HPDE6-E6E7 (cell line): Measurements from ENCODE around the gene SLC26A1.

ENCODE experiments used
- DNase-seq: peaks from one replicate; pipeline ENCODE4 v3.0.0; 2011; ENCODE audit warnings: missing footprints; ENCODE audit errors: extremely low spot score

Gene SLC26A1

DNA sequence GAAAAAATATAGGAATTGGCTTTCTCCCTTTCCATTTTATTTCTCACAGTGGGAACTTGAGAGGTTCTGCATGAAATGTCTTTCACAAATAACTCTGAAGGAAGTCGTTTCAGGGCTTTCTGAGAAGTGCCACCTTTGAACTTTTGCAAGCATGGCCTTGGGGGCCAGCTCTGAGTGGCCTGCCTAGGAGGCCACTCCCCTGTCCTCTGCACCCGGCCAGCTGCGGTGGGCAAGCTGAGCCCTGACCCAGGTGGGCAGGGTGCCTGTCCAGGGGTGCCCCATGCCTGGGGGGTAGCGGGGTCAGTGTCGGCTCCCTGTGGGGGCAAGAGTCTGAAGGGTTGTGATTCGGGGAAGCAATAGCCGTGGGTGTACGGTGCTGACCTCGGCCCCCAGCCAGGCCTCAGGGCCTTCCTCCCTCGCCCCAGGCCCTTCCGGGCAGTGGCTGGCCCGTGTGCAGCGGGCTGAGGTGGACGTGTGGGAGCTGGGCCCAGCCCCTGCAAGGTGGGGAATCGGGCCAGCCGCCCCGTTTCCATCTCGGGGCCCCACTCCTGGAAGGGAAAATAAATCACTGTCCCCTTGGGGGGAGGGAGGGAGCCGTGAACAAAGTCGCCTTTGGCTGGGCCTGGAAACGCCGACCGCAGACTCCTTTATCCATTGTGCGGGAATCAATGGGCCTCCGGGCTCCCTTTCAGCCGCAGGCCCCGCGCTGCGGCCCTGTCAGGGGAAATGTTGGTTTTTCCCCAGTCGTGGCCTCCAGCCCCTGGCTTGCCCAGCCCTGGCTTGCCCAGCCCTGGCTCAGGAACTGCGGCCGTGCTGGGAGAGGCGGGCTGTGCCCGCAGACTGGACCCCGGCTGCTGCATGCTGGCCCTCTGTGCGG, 21.3 kb upstream of the SLC26A1 start:
- no peak for DNase-seq

DNA sequence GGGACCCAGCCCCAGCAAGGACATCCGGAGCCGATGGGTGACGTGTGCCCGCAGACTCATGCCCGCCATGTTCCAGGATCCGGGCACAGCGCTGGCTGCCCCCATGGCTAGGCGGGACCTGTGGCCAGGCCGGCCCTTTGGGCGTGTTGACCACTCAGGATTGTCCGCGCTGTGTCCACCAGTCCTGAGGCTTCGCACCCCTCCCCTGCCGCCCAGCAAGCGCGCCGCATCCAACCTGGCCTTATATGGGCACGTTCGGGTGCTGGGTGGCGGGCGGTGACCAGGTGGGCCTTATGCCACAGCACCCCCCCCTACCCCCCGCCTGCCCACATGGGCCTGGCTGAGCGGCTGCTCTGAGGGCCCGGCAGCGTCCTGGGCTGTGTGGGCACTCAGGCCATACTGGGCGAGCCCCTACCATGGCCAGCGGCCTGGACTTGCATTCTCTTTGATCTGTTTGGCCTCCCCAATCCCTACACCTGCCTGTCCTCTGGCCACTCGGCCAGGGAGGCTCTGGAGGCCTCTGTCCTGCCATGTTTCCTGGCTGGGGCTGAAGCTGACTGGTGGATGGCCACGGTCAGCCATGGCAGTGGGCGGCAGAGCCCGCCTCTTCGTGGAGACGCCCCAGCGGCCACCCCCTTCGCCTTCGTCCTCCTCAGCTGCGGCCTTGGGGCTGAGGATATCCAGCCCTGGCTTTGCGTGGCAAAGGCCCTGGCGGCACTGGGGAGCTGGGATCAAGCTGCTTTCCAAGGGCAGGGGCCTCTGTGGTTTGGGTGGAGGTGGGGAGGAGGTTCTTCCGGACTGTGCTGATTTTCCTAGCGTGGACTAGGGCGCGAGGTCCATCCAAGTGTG, 20.2 kb upstream of the SLC26A1 start:
- DNase-seq = no peak

DNA sequence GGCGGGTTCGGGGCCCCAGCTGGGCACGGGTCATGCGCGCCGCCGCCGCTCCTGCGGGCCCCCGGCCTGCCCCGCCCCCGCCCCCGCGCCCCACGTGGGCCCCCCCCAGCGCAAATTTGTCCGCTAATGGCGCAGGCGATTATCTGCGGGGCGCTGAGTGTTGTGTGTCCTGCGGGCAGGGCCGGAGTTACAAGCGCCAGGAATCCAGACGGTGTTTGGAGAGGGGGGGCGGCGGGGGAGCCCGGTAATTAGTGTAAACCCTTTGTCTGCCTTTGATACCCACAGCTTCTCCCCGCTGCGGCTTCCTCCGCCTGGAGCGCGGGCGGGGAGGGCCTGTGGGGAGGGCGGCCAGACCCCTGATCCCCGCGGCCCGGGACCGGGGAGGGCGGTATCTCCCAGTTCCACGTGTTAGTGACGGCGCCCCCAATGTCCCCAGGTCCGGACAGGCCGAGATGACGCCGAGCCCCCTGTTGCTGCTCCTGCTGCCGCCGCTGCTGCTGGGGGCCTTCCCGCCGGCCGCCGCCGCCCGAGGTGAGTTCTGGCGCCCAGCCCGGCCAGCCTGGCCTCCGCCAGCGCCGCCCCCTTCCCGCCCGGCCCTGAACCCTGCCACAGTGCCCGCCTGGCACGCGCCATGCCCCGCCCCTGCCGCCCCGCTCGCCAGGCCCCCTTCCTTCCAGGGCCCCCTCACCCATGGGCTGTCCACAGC, 19.0 kb upstream of the SLC26A1 start:
- no peak for DNase-seq

DNA sequence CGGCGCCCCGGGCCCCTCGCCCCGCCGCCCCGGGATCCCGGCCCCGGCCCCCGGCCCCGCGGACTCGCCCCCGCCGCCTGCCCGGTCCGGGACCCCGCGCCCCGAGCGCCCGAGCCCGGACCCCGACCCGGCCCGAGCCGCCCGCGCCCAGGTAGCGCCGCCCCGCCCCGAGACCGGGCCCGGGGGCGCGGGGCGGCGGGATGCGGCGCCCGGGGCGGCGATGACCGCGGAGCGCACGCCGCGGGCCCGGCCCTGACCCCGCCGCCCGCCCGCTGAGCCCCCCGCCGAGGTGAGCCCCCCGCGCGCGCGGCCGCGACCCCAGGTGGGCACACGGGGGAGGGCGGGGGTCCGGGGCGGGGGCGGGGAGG, 18.4 kb upstream of the SLC26A1 start:
- DNase-seq = no peak

DNA sequence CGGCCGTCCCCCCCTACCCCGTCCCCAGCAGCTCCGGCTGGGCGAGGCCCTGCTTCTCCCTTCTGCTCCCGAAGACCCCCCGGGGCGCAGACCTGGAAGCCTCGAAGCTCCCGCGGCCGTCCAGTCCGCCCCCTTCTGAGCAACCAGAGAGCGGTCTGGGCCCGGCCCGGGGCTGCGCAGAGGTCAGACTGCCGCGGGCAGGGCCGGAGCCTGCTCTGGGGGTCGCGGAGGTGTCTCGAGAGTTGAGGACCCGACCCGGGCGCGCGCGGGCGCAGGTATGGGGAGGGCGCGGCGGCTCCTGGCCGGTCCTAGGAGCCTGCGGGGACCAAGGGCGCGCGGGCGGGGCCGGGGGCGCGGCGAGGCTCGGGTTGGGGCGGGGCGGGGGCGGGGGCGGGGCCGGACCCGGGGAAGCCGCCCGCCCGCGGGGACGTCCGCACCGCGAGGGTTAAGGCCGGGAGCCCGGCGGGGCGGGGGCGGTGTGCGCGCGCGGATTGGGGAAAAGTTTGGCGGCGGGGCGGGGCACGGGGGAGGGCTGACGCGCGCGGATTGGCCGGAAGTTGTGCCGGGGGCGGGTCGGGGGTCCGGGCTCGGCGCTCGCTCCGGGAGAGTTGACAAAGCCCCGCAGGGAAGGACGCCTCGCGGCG, 17.9 kb upstream of the SLC26A1 start, which contains the start of gene FGFRL1:
FGFRL1 (plus strand) TSS at position 605 of the 644 bp plus-strand sequence. CDS start 860 bp downstream, outside the sequence.
- DNase-seq = peak; percentile 83

DNA sequence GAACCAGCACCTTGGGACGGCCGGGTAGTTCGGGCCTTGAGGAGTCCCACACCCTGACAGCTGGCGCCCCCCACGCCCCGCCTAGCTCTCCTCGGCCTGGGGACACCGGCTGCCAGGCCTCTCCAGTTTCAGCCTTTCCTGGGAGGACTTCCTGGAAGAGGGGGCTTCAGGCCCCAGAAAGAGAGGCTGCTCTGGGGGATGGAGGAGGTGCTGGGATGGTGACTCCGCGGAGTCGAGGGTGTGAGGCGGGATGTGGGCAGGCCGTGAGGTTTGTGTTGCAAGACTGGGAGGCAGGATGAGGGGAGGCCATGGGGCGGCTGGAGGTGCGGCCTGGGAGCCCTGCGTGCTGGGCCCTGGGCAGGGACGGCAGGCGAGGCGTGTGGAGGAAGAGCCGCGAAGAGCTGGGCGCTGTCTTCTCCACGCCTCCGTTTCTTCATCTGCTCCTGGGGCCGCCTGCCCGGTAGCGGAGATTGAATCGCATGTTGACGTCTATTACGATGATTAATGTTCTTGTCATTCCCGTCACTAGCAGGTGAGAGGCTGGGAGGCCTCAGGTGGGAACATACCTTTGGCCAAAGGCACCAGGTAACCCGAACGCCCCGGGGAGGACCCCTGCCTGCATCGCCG, 17.3 kb upstream of the SLC26A1 start:
- DNase-seq = peak; percentile 89

DNA sequence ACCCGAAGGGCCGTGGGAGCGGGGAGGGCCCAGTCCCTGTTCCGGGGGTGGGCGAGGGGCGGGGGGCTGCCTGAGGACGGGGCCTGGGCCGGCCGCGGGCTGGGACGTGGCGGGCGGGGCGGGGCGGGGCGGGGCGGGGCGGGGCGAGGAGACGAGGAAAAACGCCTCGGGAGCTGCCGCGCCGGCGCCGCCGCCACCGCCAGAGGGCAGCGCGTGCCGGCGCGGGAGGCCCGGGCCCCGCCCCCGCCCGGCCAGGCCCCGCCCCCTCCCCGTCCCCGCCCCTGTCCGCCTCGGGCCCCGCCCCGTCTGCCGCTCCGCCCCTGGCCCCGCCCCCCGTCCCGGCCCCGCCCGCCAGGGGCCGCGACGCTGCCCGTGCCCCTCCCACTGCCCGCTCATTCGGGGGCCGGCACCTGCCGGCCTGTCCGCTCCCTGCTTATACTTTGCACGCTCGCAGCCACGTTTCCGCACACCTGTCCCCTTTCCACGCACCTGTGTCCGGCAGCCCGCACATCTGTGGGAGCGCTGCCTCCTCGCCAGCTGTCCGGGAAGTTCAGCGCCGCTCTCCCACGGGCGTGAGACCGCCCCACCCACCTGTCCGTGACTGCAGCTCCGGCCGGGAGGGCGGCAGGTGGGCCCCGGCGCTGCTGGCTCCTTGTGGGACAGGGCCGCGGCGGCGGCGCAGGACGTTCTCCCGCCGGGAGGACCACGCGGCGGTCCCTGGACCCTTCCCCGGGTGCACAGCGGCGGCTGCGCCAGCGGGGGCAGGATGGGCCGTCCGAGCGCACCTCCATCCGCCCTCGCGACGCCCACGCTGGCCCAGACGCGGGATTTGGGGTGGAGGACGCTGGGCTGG, 16.6 kb upstream of the SLC26A1 start:
- DNase-seq = no peak

DNA sequence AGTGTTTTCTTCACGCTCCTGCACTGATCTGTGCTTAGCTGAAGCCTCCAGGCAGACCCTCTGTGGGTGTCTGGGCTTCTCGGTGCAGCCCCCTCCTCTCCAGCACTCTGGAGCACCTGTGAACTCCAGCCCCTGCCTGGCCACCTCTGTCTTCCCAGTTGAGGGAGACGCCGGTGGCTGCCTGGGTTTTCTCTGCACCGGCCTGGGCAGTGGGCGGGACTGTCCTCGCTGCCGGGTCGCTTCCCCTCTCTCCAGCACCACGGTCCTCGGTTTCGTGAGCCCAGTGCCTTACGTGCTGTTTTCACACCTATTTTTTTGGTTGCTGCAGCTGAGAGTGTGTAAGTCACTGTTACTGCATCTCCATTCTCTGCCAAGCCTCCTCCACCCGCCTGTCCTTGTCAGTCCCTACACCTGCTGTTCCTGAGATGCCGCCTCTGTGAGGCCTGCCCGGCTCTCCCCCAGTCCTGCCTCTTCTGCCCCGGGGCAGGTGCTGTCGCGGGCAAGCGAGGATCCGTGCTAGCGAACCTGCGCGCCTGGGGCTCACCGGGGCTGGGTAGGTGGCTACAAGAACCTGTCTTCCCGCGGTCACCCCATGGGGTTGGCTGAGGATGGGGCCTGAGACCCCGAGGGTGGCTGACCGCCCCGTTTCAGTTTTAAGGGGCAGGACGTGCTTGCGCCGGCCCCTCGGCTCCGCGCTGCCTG, 15.8 kb upstream of the SLC26A1 start:
- no peak for DNase-seq

DNA sequence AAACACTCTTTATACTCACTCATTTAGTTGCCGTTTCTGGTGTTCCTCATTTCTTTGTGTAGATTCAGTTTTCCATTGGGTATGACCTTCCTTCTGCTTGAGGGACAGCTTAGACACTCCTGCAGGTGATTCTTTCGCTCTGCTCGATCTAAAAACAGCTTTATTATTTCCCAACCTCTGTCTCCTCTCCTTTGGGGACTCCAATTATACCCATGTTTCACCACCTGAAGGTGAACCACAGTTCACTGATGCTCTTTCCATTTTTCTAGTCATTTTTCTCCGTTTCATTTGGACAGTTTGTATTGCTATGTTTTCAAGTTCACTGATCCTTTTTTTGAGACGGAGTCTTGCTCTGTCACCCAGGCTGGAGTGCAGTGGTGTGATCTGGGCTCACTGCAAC, 13.7 kb upstream of the SLC26A1 start:
- DNase-seq = no peak

DNA sequence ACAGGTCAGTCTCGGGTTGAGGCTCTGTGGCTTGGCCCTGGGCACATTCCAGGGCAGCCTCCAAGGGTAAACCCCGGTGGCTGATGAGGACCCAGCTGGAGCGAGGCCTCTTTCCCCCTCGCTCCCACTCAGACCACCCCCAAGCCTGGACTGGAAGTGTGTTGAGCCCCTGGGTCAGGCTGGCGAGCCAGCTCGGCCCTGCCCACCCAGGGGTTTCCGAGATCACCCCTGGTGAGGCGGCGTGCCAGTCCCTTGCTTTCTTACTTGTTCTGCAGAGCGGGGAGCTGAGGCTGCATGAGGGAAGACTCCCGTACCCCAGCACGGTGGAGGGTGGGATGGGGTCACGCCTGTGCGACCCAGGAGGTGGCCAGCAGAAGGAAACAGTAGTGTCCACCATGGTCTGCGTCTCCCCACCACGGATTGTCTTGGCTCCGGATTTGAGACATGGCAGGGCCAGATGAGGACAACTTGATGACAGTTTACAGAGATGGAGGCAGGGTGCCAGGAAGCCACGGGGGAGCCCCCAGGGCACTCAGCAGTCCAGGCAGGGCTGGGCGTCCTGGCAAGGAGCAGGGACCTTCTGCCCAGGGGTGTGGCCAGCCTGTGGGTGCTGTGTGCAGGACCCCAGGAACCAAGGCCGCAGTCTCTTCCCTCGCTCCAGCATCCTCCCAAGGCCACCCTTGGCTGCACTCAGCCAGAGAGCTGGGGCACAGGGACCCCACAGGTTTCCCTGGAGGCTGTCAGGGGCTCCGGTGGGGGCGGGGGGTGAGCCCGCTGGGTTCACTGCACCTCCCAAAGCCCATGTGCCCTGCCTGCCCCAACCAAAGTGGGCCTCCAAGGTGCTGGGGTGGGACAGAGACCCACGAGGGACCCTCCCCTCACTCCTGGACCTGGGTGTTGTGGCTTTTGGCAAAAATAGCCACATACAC, 11.6 kb upstream of the SLC26A1 start:
- no peak for DNase-seq

DNA sequence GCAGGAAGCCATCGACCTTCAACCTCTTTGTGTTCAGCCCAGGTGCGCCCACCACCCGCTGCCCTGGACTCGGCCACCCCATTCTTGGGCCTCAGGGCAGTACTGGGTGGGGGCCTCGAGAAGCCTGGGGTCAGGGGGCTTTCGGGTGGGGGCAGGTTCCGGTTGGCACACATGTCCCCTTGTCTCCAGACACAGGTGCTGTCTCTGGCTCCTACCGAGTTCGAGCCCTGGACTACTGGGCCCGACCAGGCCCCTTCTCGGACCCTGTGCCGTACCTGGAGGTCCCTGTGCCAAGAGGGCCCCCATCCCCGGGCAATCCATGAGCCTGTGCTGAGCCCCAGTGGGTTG, 10.8 kb upstream of the SLC26A1 start:
- DNase-seq = no peak

DNA sequence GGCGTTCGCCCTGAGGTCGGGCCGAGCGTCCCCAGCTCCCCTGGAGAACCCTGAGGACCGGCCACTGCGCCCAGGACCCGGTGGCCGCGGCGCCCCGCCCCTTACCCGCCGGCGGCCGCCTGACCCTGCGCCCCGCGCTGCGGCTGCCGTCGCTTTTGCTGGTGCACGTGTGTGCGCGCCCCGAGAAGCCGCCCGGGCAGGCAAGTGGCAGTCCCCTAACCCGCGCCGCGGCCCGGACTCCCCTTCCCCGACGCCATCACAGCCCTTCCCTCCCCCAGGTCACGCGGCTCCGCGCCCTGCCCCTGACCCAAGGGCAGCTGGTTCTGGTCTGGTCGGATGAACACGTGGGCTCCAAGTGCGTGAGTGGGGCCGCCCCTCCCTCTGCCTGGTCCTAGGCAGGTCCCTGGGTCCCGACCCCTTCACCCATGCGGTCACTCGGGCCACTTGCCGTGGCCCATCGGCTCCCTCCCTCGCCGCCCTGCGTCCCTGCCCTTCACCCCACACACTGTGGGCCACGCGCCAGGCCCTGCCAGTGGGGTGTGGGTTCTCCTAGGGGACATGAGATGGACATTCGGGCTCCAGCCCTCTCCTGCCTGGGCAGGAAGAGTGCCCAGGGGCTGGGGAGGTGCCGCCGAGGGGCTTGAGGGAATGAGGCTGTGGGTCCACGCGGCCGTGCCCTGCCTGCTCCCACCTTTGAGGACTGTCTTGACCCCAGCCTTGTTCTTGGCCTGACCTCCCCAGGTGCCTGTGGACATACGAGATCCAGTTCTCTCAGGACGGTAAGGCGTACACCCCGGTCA, 10.3 kb upstream of the SLC26A1 start:
- no peak for DNase-seq

DNA sequence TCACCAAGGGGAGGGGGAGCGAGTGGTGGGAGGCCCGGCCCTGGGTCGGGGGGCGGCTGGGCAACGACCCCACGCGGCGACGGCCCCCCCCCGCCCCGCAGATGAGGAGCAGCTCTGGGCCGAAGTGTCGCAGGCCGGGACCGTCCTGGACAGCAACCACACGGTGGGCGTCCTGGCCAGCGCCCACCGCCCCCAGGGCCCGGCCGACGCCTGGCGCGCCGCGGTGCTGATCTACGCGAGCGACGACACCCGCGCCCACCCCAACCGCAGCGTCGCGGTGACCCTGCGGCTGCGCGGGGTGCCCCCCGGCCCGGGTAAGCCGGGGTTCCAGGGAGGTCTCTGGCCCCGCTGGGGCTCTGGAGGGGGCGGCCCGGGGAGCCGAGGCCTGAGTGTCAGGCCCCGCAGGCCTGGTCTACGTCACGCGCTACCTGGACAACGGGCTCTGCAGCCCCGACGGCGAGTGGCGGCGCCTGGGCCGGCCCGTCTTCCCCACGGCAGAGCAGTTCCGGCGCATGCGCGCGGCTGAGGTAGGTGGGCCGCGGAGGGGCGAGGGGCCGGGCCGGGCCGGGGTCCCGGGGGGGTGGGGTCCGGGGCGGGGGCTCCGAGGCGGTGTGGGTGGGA, 9.5 kb upstream of the SLC26A1 start:
- DNase-seq = no peak

DNA sequence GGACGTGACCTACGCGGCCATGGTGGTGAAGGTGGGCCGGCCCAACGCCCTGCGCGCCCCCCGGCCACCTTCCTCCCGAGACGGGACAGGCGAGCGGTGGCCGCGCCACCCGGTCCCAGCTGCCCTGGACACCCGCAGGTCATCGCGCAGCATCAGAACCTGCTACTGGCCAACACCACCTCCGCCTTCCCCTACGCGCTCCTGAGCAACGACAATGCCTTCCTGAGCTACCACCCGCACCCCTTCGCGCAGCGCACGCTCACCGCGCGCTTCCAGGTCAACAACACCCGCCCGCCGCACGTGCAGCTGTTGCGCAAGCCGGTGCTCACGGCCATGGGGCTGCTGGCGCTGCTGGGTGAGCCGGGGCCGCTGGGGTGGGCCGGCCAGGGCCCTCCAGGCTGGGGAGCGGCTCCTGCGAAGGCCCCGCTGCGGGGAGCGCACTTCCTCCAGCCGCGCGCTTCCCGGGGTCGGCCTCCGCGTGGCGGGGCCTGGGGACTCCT, 9.0 kb upstream of the SLC26A1 start:
- no peak for DNase-seq

DNA sequence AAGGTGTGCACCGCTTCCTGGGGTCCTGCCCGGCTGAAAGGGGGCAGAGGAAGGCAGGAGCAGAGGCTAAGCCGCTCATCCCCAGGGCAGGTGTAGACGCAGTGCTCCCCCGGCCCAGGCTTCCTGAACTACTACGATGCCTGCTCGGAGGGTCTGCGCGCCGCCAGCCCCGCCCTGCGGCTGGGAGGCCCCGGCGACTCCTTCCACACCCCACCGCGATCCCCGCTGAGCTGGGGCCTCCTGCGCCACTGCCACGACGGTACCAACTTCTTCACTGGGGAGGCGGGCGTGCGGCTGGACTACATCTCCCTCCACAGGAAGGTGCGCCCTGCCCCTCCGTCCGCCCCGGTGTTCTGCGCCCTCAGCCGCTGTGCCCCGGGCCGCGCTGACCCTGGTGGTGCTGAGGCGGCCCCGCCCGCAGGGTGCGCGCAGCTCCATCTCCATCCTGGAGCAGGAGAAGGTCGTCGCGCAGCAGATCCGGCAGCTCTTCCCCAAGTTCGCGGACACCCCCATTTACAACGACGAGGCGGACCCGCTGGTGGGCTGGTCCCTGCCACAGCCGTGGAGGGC, 8.4 kb upstream of the SLC26A1 start:
- DNase-seq = no peak

DNA sequence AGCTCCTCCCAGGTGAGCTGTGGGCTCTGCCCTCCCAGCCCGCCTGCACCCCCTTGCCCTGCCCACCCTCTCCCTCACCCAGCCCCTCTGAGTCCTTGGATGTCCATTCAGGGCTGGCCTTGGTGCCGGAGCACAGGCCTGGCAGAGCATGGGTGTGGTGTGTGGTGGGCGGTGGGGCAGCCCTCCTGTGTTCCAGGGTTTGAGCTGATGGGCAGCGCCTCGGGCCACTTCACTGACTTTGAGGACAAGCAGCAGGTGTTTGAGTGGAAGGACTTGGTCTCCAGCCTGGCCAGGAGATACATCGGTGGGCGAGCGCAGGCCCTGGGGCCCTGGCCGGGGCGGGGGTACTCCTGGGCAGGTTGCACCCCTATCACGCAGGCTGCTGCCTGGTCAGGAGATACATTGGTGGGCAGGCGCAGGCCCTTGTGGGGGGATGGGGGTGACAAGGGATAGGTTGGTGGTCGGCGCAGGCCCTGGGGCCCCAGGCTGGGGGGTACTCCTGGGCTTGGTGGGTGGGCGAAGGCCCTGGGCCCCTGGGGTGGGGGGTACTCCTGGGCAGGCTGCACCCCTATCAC, 7.6 kb upstream of the SLC26A1 start:
- DNase-seq = no peak
